GM23248 (cell line): ENCODE measurements around the gene IRF1. TPM values are rescaled to one million over a fixed set of nuclear protein-coding genes. Genes with fewer than 3 reads are reported as not detected.
A peak's percentile ranks its signal among the peaks of the same experiment; 100 is the strongest.

Source experiments
- DNase-seq: peaks from one replicate; pipeline ENCODE4 v3.0.0-alpha.2; 2015
- H2AFZ ChIP-seq: fragments of 200-600 bp; sonication (generic); 2 replicates; pipeline ENCODE4 v1.6.1; 2016; ENCODE audit warnings: antibody characterized with exemption
- H3F3A ChIP-seq: fragments of 200-600 bp; sonication (generic); 2 replicates; pipeline ENCODE4 v1.6.1; 2016; ENCODE audit warnings: mild to moderate bottlenecking, antibody characterized with exemption, mixed run types; ENCODE audit not compliant: insufficient read depth
- H3K27ac ChIP-seq: fragments of 200-600 bp; sonication (generic); 2 replicates; pipeline ENCODE4 v1.5.1; 2016; ENCODE audit warnings: mild to moderate bottlenecking
- H3K27me3 ChIP-seq: fragments of 200-600 bp; sonication (generic); replicated peaks from 2 replicates; pipeline ENCODE4 v1.6.1; 2016; ENCODE audit warnings: mild to moderate bottlenecking; ENCODE audit not compliant: insufficient read depth
- H3K36me3 ChIP-seq: fragments of 200-600 bp; sonication (generic); 2 replicates; pipeline ENCODE4 v1.6.1; 2016; ENCODE audit warnings: low read depth, mild to moderate bottlenecking
- H3K4me1 ChIP-seq: fragments of 200-600 bp; sonication (generic); 2 replicates; pipeline ENCODE4 v1.6.1; 2016; ENCODE audit warnings: mild to moderate bottlenecking; ENCODE audit not compliant: insufficient read depth
- H3K4me2 ChIP-seq: fragments of 200-600 bp; sonication (generic); one replicate; pipeline ENCODE4 v1.6.1; 2016; ENCODE audit warnings: mild to moderate bottlenecking; ENCODE audit not compliant: unreplicated experiment
- H3K4me3 ChIP-seq: fragments of 200-600 bp; sonication (generic); 2 replicates; pipeline ENCODE4 v1.5.1; 2016; ENCODE audit warnings: mild to moderate bottlenecking
- H3K79me2 ChIP-seq: fragments of 200-600 bp; sonication (generic); 2 replicates; pipeline ENCODE4 v1.6.1; 2016; ENCODE audit warnings: mild to moderate bottlenecking; ENCODE audit not compliant: insufficient read depth
- H3K9ac ChIP-seq: fragments of 200-600 bp; sonication (generic); 2 replicates; pipeline ENCODE4 v1.6.1; 2016; ENCODE audit warnings: mild to moderate bottlenecking
- H3K9me2 ChIP-seq: fragments of 200-600 bp; sonication (generic); 2 replicates; pipeline ENCODE4 v1.6.1; 2016; ENCODE audit warnings: mixed run types, mild to moderate bottlenecking, moderate library complexity; ENCODE audit not compliant: insufficient read depth
- H3K9me3 ChIP-seq: fragments of 200-600 bp; sonication (generic); one replicate; pipeline ENCODE4 v1.6.1; 2017; ENCODE audit warnings: low read depth
- H4K20me1 ChIP-seq: fragments of 200-600 bp; sonication (generic); 2 replicates; pipeline ENCODE4 v1.6.0; 2016; ENCODE audit not compliant: insufficient read depth
- EZH2 ChIP-seq: fragments of 200-600 bp; sonication (generic); IDR thresholded peaks from 2 replicates; pipeline ENCODE4 v1.6.1; 2018; ENCODE audit warnings: antibody characterized with exemption, mild to moderate bottlenecking; ENCODE audit not compliant: insufficient read depth, poor library complexity, severe bottlenecking
- EZH2phosphoT487 ChIP-seq: fragments of 200-600 bp; sonication (generic); IDR thresholded peaks from 2 replicates; pipeline ENCODE4 v1.6.1; 2018; ENCODE audit warnings: antibody characterized with exemption, moderate library complexity, mild to moderate bottlenecking, low read depth; ENCODE audit not compliant: insufficient read depth
- WGBS, 2 experiments: methylation state at CpG; one replicate each; pipeline ENCODE4 v1.1.6; 2015 to 2017; ENCODE audit warnings: low lambda C conversion rate in 2 of 2, low coverage in 1 of 2; ENCODE audit errors: missing lambda C conversion rate in 2 of 2; 5-methylcytosine and 5-hydroxymethylcytosine counted together
- in situ Hi-C: fragments of 300-500 bp; cut with MboI; formaldehyde crosslinking; loops from 2 replicates; pipeline ENCODE4 v1.15.0; 2020
- polyA plus RNA-seq: library from polyadenylated mRNA; unstranded; fragments of >200 nt; fragmentation: Nextera tagmentation; extraction: Ambion mirVana; gene quantifications from 2 replicates; pipeline ENCODE4 v1.2.1, GENCODE V29; 2016
- total RNA-seq: library from RNA; depleted of rRNA; stranded (reverse); fragments of >200 nt; shearing (Covaris generic); gene quantifications from 2 replicates; pipeline ENCODE4 v1.2.3, GENCODE V29; 2014

The IRF1 gene
- total and polyA plus RNA-seq, 2 experiments from 2014 or later, result 6.2 to 22.2 TPM

DNA sequence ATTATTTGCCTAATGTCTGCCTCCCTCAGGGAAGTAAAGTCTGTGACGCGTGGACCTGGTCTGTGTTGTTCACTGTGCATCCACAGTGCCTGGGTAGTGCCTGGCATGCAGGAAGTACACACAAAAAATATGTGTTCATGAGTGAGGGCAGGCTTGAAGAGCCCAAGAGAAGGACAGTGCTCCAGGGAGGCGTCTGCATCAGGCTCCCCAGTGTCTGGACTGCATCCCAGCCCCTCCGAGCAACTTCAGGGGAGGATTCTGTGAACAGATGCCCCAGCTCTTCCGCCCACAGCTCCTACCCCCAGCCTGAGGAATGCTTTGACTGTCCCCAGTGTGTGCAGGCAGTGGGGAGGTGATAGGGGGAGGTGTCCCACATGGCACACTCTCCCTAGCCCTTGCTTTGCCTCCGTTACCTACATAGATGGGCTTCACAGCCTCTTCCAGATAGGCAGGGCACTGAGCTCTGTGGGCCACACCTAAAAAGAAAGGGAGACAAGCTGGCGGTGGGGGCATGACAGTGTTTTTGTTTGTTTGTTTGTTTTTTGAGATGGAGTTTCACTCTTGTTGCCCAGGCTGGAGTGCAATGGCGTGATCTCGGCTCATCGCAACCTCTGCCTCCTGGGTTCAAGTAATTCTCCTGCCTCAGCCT, 25.4 kb downstream of the IRF1 start:
- Histone ChIP-seq H3K27me3 (no peaks in the 10 kb centered on the region), H3F3A (no peaks in the 10 kb centered on the region), H2AFZ (peak overlapping the region; percentile 66), H3K4me2 (peak overlapping the region; percentile 71), H4K20me1 (no peaks in the 10 kb centered on the region), H3K4me3 (no peak overlapping the region), H3K9me2 (no peaks in the 10 kb centered on the region), H3K79me2 (no peaks in the 10 kb centered on the region), H3K27ac (no peak overlapping the region; the same call in 1 of the 2 replicates), H3K4me1 (peaks cover 23% of the 10 kb centered on the region), H3K9ac (peak overlapping the region; percentile 62), H3K36me3 (no peaks in the 10 kb centered on the region), H3K9me3 (no peaks in the 10 kb centered on the region)
- WGBS, 2 experiments, result 67 to 68% methylated on average over 10 of the region's 10 CpGs
- in situ Hi-C loops, result no loop called here
- peak; percentile 36 for DNase-seq
- TF ChIP-seq EZH2phosphoT487 (no peak), EZH2 (no peak)

DNA sequence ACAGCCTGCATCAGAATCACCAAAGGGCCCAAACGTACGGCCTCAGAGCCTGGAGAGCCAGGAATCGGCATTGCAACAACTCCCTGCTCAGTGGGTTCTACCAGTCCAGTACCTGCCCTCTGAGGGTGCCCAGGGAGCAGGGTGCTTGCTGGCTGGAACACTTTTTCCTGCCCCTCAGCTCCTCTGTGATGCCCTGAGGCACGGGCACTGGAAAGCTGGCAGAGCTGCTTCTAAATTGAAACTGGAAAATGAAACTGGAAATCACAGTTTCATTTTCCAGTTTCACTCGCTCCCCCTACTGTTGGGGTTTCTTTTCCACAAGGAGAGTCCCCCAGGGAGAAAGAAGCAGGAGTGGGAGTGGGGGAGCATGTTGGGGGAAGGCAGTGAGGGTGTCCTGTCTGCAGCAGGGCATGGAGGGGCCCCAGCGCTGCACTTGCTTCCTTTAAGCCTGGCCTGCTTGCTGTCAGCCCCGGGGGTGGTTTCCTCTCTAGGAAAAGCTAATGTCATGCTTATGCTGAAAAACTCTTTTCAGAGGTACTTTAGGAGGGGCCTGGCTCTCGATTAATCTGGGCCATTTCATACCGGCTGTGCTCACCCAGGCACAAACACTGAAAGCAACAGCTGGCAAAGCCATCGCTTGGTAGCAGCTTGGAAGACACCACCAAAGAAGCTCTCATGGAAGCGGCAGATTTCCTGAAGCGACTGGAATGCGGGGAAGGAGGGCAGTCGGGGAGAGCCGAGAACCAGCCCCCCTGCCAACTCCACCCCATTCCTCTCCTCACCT, 26.2 kb downstream of the IRF1 start:
- H3K36me3 ChIP-seq, result no peaks in the 10 kb centered on the region
- H3K27me3 ChIP-seq, result no peaks in the 10 kb centered on the region
- peak overlapping the region; percentile 66 for H2AFZ ChIP-seq
- H3K4me3 ChIP-seq, result peak overlapping the region; percentile 50
- H3K9me2 ChIP-seq, result no peaks in the 10 kb centered on the region
- peak overlapping the region; percentile 18 for H3K27ac ChIP-seq
- peak overlapping the region; percentile 62 for H3K9ac ChIP-seq
- H3K9me3 ChIP-seq, result no peaks in the 10 kb centered on the region
- H3K4me1 ChIP-seq, result peaks cover 26% of the 10 kb centered on the region
- peaks cover 5% of the 10 kb centered on the region for H3F3A ChIP-seq
- H4K20me1 ChIP-seq, result no peaks in the 10 kb centered on the region
- no peaks in the 10 kb centered on the region for H3K79me2 ChIP-seq
- 17 to 20% methylated on average over 15 of the region's 15 CpGs for WGBS, 2 experiments
- DNase-seq, result peak; percentile 57
- TF ChIP-seq EZH2phosphoT487 (no peak), EZH2 (no peak)
- in situ Hi-C loops, result no loop called here
- peak overlapping the region; percentile 71 for H3K4me2 ChIP-seq

DNA sequence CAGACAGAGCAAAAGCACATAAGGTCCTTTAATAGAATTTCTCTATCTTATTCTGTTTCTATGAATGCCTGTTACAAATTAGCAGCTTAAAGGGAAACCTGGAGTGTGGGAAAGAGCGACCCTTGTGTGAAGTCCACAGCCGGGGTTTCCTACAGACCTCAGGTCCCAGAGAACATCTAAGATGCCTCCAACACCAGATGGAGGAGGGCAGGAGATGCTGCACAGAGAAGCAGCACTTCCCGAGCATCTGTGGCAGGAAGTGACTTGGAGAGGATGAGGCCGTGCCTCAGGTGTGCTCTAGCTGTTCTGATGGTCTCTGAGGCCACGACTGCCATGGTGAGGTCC, 26.8 kb downstream of the IRF1 start:
- Histone ChIP-seq H3K9me2 (no peaks in the 10 kb centered on the region), H3K9me3 (no peaks in the 10 kb centered on the region), H3K4me3 (peak overlapping the region; percentile 50), H3K79me2 (no peaks in the 10 kb centered on the region), H3K9ac (peak overlapping the region; percentile 62), H3K27me3 (no peaks in the 10 kb centered on the region), H3K27ac (no peak overlapping the region), H3K36me3 (no peaks in the 10 kb centered on the region), H2AFZ (peak overlapping the region; percentile 66), H3K4me2 (peak overlapping the region; percentile 71), H3K4me1 (peaks cover 26% of the 10 kb centered on the region), H3F3A (peaks cover 10% of the 10 kb centered on the region), H4K20me1 (no peaks in the 10 kb centered on the region)
- 64 to 69% methylated on average over 5 of the region's 5 CpGs for WGBS, 2 experiments
- in situ Hi-C loops, result no loop called here
- TF ChIP-seq EZH2 (no peak), EZH2phosphoT487 (no peak)
- DNase-seq, result no peak

DNA sequence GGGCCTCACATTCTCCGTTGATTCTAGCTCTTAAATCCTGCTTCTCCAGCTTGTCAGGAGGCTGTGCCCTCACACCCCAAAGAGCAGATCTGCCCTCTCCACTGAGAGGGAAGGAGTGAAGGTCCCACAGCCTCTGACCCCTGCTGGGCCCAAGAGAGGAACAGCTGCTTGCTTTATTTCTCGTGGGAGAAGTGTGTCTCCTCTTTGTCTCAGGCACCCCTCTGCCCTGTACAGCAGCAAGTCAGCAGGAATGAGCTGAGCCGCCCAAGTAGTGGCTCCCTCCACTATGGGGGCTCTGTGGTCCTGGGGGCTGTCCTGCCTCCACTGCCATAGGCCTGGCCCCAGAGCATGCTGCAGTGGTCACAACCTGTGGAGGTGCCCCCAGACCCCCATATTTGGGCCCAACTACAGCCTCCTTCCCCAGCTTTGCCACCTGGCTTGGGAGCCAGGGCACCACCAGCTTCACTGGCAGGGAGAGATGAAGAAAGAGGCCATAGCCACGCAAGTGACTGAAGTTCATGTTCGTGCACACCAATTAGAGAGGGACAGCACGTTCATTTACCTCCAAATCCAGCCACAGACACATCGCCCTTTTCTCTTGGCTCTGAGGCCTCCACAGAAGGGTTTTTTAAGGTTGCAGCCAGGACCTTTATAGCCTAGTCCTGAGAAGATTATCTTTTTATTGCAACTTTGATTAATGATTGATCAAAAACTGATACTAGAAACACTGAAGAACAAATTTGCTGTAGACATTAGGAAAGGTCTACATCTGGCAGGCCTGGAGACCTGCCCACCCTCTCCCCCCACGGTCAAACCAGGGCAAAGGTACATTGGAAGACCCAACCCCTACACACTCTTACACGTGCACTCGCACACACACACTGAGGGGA, 27.5 kb downstream of the IRF1 start:
- Histone ChIP-seq H3K4me3 (no peak overlapping the region), H3K9me2 (no peaks in the 10 kb centered on the region), H4K20me1 (no peaks in the 10 kb centered on the region), H3K36me3 (no peaks in the 10 kb centered on the region), H3K79me2 (no peaks in the 10 kb centered on the region), H3K9me3 (no peaks in the 10 kb centered on the region), H3F3A (peaks cover 17% of the 10 kb centered on the region), H3K4me2 (no peak overlapping the region), H3K27me3 (no peaks in the 10 kb centered on the region), H3K4me1 (peaks cover 29% of the 10 kb centered on the region), H3K9ac (no peak overlapping the region; the same call in 1 of the 2 replicates), H2AFZ (no peak overlapping the region), H3K27ac (no peak overlapping the region)
- no peak for DNase-seq
- 88 to 91% methylated on average over 10 of the region's 10 CpGs for WGBS, 2 experiments
- in situ Hi-C loops, result no loop called here
- TF ChIP-seq EZH2, result no peak
- TF ChIP-seq EZH2phosphoT487, result no peak
